ENCODE data around the gene IL1R2.

The IL1R2 gene

GRCh38 chr2:102062802-102063201 is 71.0 kb downstream of the IL1R2 start:
- no peak for TF ChIP-seq FOXM1 (IDR thresholded peaks at IDR 0.05; ENCODE audit: borderline replicate concordance, low read depth)
- TF ChIP-seq, protein P1, sequence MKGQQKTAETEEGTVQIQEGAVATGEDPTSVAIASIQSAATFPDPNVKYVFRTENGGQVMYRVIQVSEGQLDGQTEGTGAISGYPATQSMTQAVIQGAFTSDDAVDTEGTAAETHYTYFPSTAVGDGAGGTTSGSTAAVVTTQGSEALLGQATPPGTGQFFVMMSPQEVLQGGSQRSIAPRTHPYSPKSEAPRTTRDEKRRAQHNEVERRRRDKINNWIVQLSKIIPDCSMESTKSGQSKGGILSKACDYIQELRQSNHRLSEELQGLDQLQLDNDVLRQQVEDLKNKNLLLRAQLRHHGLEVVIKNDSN (IDR thresholded peaks at IDR 0.05) = no peak
- no peak for TF ChIP-seq RAD21 (IDR thresholded peaks at IDR 0.05; ENCODE audit: low read depth)
- no peak for TF ChIP-seq CREB1 (IDR thresholded peaks at IDR 0.05; ENCODE audit: low read depth)
- no peak for TF ChIP-seq NFIC (IDR thresholded peaks at IDR 0.05)

DNA sequence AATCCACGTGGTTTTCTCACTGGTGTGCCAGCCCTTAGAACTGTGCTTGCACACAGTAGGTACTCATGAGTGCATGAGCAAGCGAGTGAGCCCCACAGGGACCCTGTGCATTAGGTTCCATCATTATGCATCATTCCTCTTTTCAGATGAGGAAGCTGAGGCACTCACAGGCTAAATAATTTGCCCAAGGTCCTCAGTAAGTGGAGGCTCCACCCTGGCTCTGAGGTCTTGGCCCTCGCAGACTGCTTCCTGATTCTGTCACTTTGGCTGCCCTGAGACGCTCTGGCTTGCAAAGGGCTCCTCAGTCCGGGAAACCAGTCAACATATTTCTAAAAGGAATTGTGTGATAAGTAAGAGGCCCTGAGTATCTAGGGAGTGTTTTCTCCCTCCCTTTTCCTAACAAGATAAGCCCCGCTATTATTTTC is 71.7 kb downstream of the IL1R2 start:
- TF ChIP-seq, protein P2, sequence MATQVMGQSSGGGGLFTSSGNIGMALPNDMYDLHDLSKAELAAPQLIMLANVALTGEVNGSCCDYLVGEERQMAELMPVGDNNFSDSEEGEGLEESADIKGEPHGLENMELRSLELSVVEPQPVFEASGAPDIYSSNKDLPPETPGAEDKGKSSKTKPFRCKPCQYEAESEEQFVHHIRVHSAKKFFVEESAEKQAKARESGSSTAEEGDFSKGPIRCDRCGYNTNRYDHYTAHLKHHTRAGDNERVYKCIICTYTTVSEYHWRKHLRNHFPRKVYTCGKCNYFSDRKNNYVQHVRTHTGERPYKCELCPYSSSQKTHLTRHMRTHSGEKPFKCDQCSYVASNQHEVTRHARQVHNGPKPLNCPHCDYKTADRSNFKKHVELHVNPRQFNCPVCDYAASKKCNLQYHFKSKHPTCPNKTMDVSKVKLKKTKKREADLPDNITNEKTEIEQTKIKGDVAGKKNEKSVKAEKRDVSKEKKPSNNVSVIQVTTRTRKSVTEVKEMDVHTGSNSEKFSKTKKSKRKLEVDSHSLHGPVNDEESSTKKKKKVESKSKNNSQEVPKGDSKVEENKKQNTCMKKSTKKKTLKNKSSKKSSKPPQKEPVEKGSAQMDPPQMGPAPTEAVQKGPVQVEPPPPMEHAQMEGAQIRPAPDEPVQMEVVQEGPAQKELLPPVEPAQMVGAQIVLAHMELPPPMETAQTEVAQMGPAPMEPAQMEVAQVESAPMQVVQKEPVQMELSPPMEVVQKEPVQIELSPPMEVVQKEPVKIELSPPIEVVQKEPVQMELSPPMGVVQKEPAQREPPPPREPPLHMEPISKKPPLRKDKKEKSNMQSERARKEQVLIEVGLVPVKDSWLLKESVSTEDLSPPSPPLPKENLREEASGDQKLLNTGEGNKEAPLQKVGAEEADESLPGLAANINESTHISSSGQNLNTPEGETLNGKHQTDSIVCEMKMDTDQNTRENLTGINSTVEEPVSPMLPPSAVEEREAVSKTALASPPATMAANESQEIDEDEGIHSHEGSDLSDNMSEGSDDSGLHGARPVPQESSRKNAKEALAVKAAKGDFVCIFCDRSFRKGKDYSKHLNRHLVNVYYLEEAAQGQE (IDR thresholded peaks at IDR 0.05; ENCODE audit: low read depth) = no peak
- TF ChIP-seq FOXM1 (IDR thresholded peaks at IDR 0.05; ENCODE audit: borderline replicate concordance, low read depth) (no peak), MAX (IDR thresholded peaks at IDR 0.05) (no peak), ZBTB7A (IDR thresholded peaks at IDR 0.05; ENCODE audit: low read depth) (no peak), YY1 (IDR thresholded peaks at IDR 0.05; ENCODE audit: low read depth) (no peak), NFIC (IDR thresholded peaks at IDR 0.05) (no peak), EP300 (IDR thresholded peaks at IDR 0.05; ENCODE audit: borderline replicate concordance) (no peak)
- TF ChIP-seq, protein P1 (IDR thresholded peaks at IDR 0.05) = no peak

- TF ChIP-seq EGR1 (IDR thresholded peaks at IDR 0.05) (no peak), YY1 (IDR thresholded peaks at IDR 0.05; ENCODE audit: low read depth) (no peak)
Observed at GRCh38 chr2:102063941-102064678, 72.3 kb downstream of the IL1R2 start.

- TF ChIP-seq YY1 (IDR thresholded peaks at IDR 0.05; ENCODE audit: low read depth) (no peak), EP300 (IDR thresholded peaks at IDR 0.05; ENCODE audit: borderline replicate concordance) (no peak)
Observed at GRCh38 chr2:102064679-102065674, 73.2 kb downstream of the IL1R2 start.

- TF ChIP-seq MAX (IDR thresholded peaks at IDR 0.05) = no peak
- TF ChIP-seq TEAD4 (IDR thresholded peaks at IDR 0.05) = no peak
- TF ChIP-seq TAF1 (IDR thresholded peaks at IDR 0.05; ENCODE audit: low read depth) = no peak
- TF ChIP-seq YY1 (IDR thresholded peaks at IDR 0.05; ENCODE audit: low read depth) = no peak
- no peak for TF ChIP-seq ZBTB7A (IDR thresholded peaks at IDR 0.05; ENCODE audit: low read depth)
- TF ChIP-seq CEBPB (IDR thresholded peaks at IDR 0.05) = 0 out of 2 replicates have a peak, but pooled peaks have one; percentile 14
- no peak for TF ChIP-seq CREB1 (IDR thresholded peaks at IDR 0.05; ENCODE audit: low read depth)
- TF ChIP-seq, protein P1 (IDR thresholded peaks at IDR 0.05) = no peak
Observed at GRCh38 chr2:102065675-102066252, 74.0 kb downstream of the IL1R2 start.

- TF ChIP-seq FOXM1 (IDR thresholded peaks at IDR 0.05; ENCODE audit: borderline replicate concordance, low read depth) = no peak
- no peak for TF ChIP-seq MAX (IDR thresholded peaks at IDR 0.05)
- TF ChIP-seq, protein P2 (IDR thresholded peaks at IDR 0.05; ENCODE audit: low read depth) = no peak
- no peak for TF ChIP-seq TEAD4 (IDR thresholded peaks at IDR 0.05)
- TF ChIP-seq ZBTB7A (IDR thresholded peaks at IDR 0.05; ENCODE audit: low read depth) = no peak
- TF ChIP-seq RAD21 (IDR thresholded peaks at IDR 0.05; ENCODE audit: low read depth) = no peak
- no peak for TF ChIP-seq TAF1 (IDR thresholded peaks at IDR 0.05; ENCODE audit: low read depth)
- TF ChIP-seq YY1 (IDR thresholded peaks at IDR 0.05; ENCODE audit: low read depth) = no peak
- TF ChIP-seq CREB1 (IDR thresholded peaks at IDR 0.05; ENCODE audit: low read depth) = no peak
- TF ChIP-seq EGR1 (IDR thresholded peaks at IDR 0.05) = no peak
- TF ChIP-seq NFIC (IDR thresholded peaks at IDR 0.05) = no peak
- no peak for TF ChIP-seq CEBPB (IDR thresholded peaks at IDR 0.05)
- no peak for TF ChIP-seq EP300 (IDR thresholded peaks at IDR 0.05; ENCODE audit: borderline replicate concordance)
- TF ChIP-seq TCF12 (IDR thresholded peaks at IDR 0.05; ENCODE audit: low read depth) = no peak
- TF ChIP-seq, protein P1 (IDR thresholded peaks at IDR 0.05) = no peak
Observed at GRCh38 chr2:102066554-102066953, 74.8 kb downstream of the IL1R2 start.

Data from Ishikawa (cell line).